Neural crest cell (in vitro differentiated cells): Measurements from ENCODE around the gene SCN4B. TPM values are rescaled to one million over a fixed set of nuclear protein-coding genes. Genes with fewer than 3 reads are reported as not detected.

ENCODE experiments used
- DNase-seq: peaks from one replicate; pipeline ENCODE4 v3.0.0; 2021; ENCODE audit warnings: low read depth, mixed read lengths, low spot score
- H3K27ac Mint-ChIP-seq: one replicate; pipeline ENCODE4 v1.8.0; 2021; ENCODE audit warnings: mild to moderate bottlenecking, mixed read lengths; ENCODE audit not compliant: unreplicated experiment
- H3K27me3 Mint-ChIP-seq: 2 replicates; pipeline ENCODE4 v1.8.0; 2021; ENCODE audit warnings: low read depth, mild to moderate bottlenecking, mixed read lengths
- H3K36me3 Mint-ChIP-seq: 2 replicates; pipeline ENCODE4 v1.8.0; 2021; ENCODE audit warnings: low read depth, mild to moderate bottlenecking, mixed read lengths
- H3K4me1 Mint-ChIP-seq: 2 replicates; pipeline ENCODE4 v1.8.0; 2021; ENCODE audit warnings: mixed read lengths
- H3K4me3 Mint-ChIP-seq: one replicate; pipeline ENCODE4 v1.8.0; 2021; ENCODE audit warnings: mild to moderate bottlenecking, mixed read lengths
- H3K9me3 Mint-ChIP-seq: 2 replicates; pipeline ENCODE4 v1.8.0; 2021; ENCODE audit warnings: mixed read lengths
- CTCF ChIP-seq: fragments of 200-600 bp; sonication (generic); conservative IDR thresholded peaks from 2 replicates; pipeline ENCODE4 v1.5.0; 2021; ENCODE audit warnings: antibody characterized with exemption, mild to moderate bottlenecking
- total RNA-seq: library from RNA; stranded (reverse); gene quantifications from 2 replicates; pipeline ENCODE4 v1.2.1, GENCODE V29; 2021

Gene SCN4B
- total RNA-seq, 1 donor from 2014 or later = 2.0 TPM

- Mint-ChIP-seq H3K27ac (no peak overlapping the region), H3K9me3 (no peaks in the 10 kb centered on the region), H3K36me3 (no peaks in the 10 kb centered on the region), H3K27me3 (peaks cover 91% of the 10 kb centered on the region), H3K4me3 (peak overlapping the region; percentile 51), H3K4me1 (peaks cover 12% of the 10 kb centered on the region)
- DNase-seq = no peak
- no peak for TF ChIP-seq CTCF
These were observed 8.9 kb downstream of the SCN4B start for GRCh38 chr11:118143661-118144185.

- Mint-ChIP-seq H3K36me3 (no peaks in the 10 kb centered on the region), H3K4me1 (peaks cover 12% of the 10 kb centered on the region), H3K9me3 (no peaks in the 10 kb centered on the region), H3K27ac (no peak overlapping the region), H3K4me3 (no peak overlapping the region), H3K27me3 (peaks cover 86% of the 10 kb centered on the region)
- no peak for DNase-seq
- TF ChIP-seq CTCF = no peak
These were observed 9.8 kb downstream of the SCN4B start for GRCh38 chr11:118142809-118143208.

GRCh38 chr11:118142081-118142480, 10.5 kb downstream of the SCN4B start:
- H3K9me3 Mint-ChIP-seq = no peaks in the 10 kb centered on the region
- no peak overlapping the region for H3K4me3 Mint-ChIP-seq
- no peaks in the 10 kb centered on the region for H3K36me3 Mint-ChIP-seq
- H3K27me3 Mint-ChIP-seq = peaks cover 79% of the 10 kb centered on the region
- DNase-seq = no peak
- no peak for TF ChIP-seq CTCF
- H3K27ac Mint-ChIP-seq = no peak overlapping the region
- peaks cover 7% of the 10 kb centered on the region for H3K4me1 Mint-ChIP-seq

GRCh38 chr11:118139578-118139977, 13.0 kb downstream of the SCN4B start:
- no peak for DNase-seq
- Mint-ChIP-seq H3K27me3 (peaks cover 62% of the 10 kb centered on the region), H3K36me3 (no peaks in the 10 kb centered on the region), H3K4me1 (peaks cover 7% of the 10 kb centered on the region), H3K27ac (no peak overlapping the region), H3K9me3 (no peaks in the 10 kb centered on the region), H3K4me3 (no peak overlapping the region)
- TF ChIP-seq CTCF = no peak

GRCh38 chr11:118138839-118139420, 13.7 kb downstream of the SCN4B start:
- TF ChIP-seq CTCF = no peak
- Mint-ChIP-seq H3K4me1 (peaks cover 7% of the 10 kb centered on the region), H3K4me3 (no peak overlapping the region), H3K36me3 (no peaks in the 10 kb centered on the region), H3K9me3 (no peaks in the 10 kb centered on the region), H3K27ac (no peak overlapping the region), H3K27me3 (peaks cover 59% of the 10 kb centered on the region)
- no peak for DNase-seq
